ENCODE measurements around the gene UMPS. TPM values are rescaled to one million over a fixed set of nuclear protein-coding genes. Genes with fewer than 3 reads are reported as not detected.
"Not testable (repeated sequence)": the region's sequence is repeated elsewhere in the genome, so short reads cannot be mapped to it uniquely, and the experiment has no call there.

UMPS gene
- total and polyA plus RNA-seq, 8 donors, result 18.8 to 42.0 (median 36.8) TPM

- H3K27ac ChIP-seq, result peak overlapping the region; percentile 25 to 72
- no peaks in the 10 kb centered on the region for H3K9me3 ChIP-seq
- intact Hi-C loops (cut with DNase I), result no loop called here
- peaks cover 12 to 16% of the 10 kb centered on the region in 2 donors for H3K4me1 ChIP-seq
- peak; percentile 72 for ATAC-seq
- TF ChIP-seq CTCF (IDR thresholded peaks at IDR 0.05), result no peak
- no peaks in the 10 kb centered on the region for H3K36me3 ChIP-seq
- peak in 3 of 4 donors; percentile 56 to 94 (median 90) for DNase-seq
- no peak overlapping the region for H3K4me3 ChIP-seq
- H3K27me3 ChIP-seq, result no peaks in the 10 kb centered on the region
These were observed 50.7 kb downstream of the UMPS start for GRCh38 chr3:124780761-124781475.

GRCh38 chr3:124781476-124782376 is 51.5 kb downstream of the UMPS start:
- intact Hi-C loops (cut with DNase I), result no loop called here
- no peaks in the 10 kb centered on the region for H3K9me3 ChIP-seq
- ATAC-seq (no peak), DNase-seq (no peak)
- H3K36me3 ChIP-seq, result no peaks in the 10 kb centered on the region
- no peak for TF ChIP-seq CTCF (IDR thresholded peaks at IDR 0.05)
- H3K4me3 ChIP-seq, result no peak overlapping the region
- no peaks in the 10 kb centered on the region for H3K27me3 ChIP-seq
- H3K4me1 ChIP-seq, result peaks cover 12 to 16% of the 10 kb centered on the region in 2 donors
- H3K27ac ChIP-seq, result peak overlapping the region in 1 of 2 donors; percentile 72

DNA sequence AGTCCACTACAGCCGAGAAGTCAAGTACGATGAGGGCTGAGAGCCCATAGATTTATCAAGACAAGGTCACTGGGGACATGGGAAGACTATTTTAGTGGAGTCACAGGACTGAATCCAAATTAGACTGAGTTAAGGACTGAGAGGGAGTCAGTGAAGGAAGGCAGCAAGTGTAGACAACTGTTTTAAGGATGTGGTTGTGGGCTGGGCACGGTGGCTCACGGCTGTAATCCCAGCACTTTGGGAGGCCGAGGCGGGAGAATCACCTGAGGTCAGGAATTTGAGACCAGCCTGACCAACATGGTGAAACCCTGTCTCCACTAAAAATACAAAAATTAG is 52.1 kb downstream of the UMPS start:
- H3K36me3 ChIP-seq; DNase-seq; H3K4me3 ChIP-seq; H3K27me3 ChIP-seq; ATAC-seq; H3K27ac ChIP-seq; H3K9me3 ChIP-seq; intact Hi-C loops (cut with DNase I): not testable (repeated sequence)
- peaks cover 18 to 21% of the 10 kb centered on the region in 2 donors for H3K4me1 ChIP-seq

DNA sequence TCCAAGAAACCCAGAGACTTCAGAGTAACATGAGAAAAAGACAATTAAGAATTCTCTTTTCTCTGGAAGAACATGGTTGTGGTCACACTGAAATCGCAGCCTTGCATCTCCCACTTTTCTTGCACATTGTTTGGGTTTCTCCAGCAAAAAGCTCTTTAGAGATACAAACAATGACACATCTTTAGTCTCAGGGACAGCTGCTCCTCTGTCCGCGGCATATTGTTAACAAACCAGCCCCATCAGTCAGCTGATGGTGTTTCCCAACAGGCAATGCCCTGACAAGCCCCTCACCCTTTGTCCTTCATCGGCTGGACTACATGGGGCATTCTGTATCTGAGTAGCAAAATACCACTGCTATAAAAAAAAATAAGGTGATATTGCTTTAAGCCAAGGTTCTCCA is 53.4 kb downstream of the UMPS start:
- H3K9me3 ChIP-seq, result no peaks in the 10 kb centered on the region
- TF ChIP-seq CTCF (IDR thresholded peaks at IDR 0.05), result no peak
- intact Hi-C loops (cut with DNase I), result no loop called here
- peaks cover 22% of the 10 kb centered on the region in 2 donors for H3K4me1 ChIP-seq
- no peak overlapping the region for H3K4me3 ChIP-seq
- H3K36me3 ChIP-seq, result no peaks in the 10 kb centered on the region
- H3K27me3 ChIP-seq, result no peaks in the 10 kb centered on the region
- ATAC-seq (no peak), DNase-seq (no peak)
- H3K27ac ChIP-seq, result no peak overlapping the region

DNA sequence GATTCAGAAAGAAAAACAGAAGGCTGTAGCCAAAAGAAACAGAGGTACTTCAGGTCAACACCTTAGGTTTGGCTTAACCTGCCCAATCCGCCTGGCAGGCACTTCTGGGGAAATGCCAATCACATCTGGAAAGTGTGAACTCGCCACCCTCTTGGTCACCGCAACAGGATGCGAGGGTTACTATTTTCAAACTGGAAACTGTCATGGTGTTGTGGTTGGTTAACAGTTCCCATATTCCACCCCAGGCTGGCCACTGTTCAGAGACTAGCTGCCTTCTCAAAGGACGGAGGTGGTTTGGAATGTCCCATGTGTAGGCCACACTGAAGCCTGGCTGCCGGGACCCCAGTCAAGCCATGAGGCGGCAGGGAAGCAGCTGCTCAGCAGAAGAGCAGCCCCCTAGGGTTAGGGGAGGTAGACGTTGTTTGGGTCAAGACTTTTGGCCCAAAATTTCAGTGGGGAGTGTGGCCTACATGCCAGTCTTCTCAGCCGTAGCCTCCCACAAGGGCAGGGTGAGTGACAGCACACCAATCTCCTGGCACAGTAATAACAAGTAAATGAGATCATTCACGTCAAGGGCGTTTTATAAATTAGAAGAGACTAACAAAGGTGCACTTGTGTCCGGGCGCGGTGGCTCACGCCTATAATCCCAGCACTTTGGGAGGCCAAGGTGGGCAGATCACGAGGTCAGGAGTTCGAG is 54.6 kb downstream of the UMPS start:
- Histone ChIP-seq H3K4me1 (peaks cover 22% of the 10 kb centered on the region in 2 donors), H3K27me3 (no peaks in the 10 kb centered on the region), H3K27ac (no peak overlapping the region), H3K36me3 (no peaks in the 10 kb centered on the region), H3K9me3 (no peaks in the 10 kb centered on the region), H3K4me3 (no peak overlapping the region)
- no peak for DNase-seq
- intact Hi-C loops (cut with DNase I), result loop anchor here in 1 of 2 donors (5.0 kb wide), 1 partner anchor 102 kb away; the partner anchor contains the start of gene ITGB5
- ATAC-seq, result no peak
- no peak for TF ChIP-seq CTCF (IDR thresholded peaks at IDR 0.05)
